Tibial artery (tissue), 4 donors: Measurements from ENCODE around the gene CD200.

Experiments
- DNase-seq, 2 donors: peaks; one replicate each; pipeline ENCODE4 v3.0.0-alpha.2; 2019
- H3K27ac ChIP-seq, 2 donors: fragments of 200-600 bp; sonication (generic) in 1 of 2; 1 replicate in 1 of 2; 2 replicates in 1 of 2; pipeline ENCODE4 v1.5.1; 2018 to 2019; ENCODE audit warnings: mild to moderate bottlenecking in 1 of 2
- H3K27me3 ChIP-seq, 2 donors: fragments of 200-600 bp; sonication (generic) in 1 of 2; one replicate each; pipeline versions ENCODE4 v1.5.1 to v1.6.0; 2016 to 2019
- H3K36me3 ChIP-seq, 3 donors: fragments of 200-600 bp; sonication (generic) in 2 of 3; one replicate each; pipeline ENCODE4 v1.5.1; 2016 to 2019; ENCODE audit warnings: mild to moderate bottlenecking in 2 of 3
- H3K4me1 ChIP-seq, 4 donors: fragments of 200-600 bp; sonication (generic) in 2 of 4; 1 replicate in 3 of 4; 2 replicates in 1 of 4; pipeline ENCODE4 v1.5.1; 2016 to 2019
- H3K4me3 ChIP-seq, 2 donors: fragments of 200-600 bp; sonication (generic) in 1 of 2; 1 replicate in 1 of 2; 2 replicates in 1 of 2; pipeline ENCODE4 v1.5.1; 2018 to 2019; ENCODE audit warnings: mild to moderate bottlenecking in 2 of 2
- H3K9me3 ChIP-seq, 3 donors: fragments of 200-600 bp; sonication (generic) in 1 of 3; one replicate each; pipeline ENCODE4 v1.5.1; 2016 to 2019
- intact Hi-C: fragments of 100-400 bp; cut with DNase I; formaldehyde crosslinking; loops from one replicate; pipeline ENCODE4 v1.15.0; 2023; ENCODE audit warnings: low total_unique reads
- TF ChIP-seq, protein P1 (sequence below), 2 experiments: fragments of 200-600 bp in 1 of 2; fragments of 450-650 bp in 1 of 2; IDR thresholded peaks; one replicate each; pipeline ENCODE4 v1.5.1; 2017 to 2019; ENCODE audit warnings: antibody characterized with exemption in 2 of 2, mild to moderate bottlenecking in 1 of 2, moderate library complexity in 1 of 2

The CD200 gene, protein sequence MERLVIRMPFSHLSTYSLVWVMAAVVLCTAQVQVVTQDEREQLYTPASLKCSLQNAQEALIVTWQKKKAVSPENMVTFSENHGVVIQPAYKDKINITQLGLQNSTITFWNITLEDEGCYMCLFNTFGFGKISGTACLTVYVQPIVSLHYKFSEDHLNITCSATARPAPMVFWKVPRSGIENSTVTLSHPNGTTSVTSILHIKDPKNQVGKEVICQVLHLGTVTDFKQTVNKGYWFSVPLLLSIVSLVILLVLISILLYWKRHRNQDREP

DNA sequence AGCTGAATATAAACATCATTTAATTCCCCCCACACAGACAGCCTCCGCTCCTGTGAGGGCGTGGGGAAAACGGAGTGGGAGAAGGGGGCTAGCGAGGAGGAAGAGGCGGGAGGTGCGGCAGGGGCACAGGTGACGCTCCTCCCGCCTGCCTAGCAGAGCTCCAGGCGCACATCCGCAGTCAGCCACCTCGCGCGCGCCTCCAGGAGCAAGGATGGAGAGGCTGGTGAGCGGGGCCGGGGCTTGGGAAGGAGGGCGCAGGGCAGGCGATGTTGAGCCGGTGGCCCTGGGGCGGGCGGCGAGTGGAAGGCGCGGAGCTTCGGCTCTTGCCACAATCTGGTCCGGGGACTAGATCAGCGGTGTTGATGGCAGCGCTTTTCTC is at the start of gene CD200:
Gene CD200 (plus strand): TSS at position 155 of the 379 bp plus-strand sequence. CDS start 57 bp downstream, at position 212.
- Histone ChIP-seq H3K27me3 (no peaks in the 10 kb centered on the region), H3K27ac (peak within 1 kb of the TSS; percentile 86 to 92), H3K4me3 (peak within 1 kb of the TSS; percentile 66 to 78), H3K9me3 (no peaks in the 10 kb centered on the region), H3K36me3 (no peaks in the 10 kb centered on the region), H3K4me1 (peaks cover 0 to 43% (median 8%) of the 10 kb centered on the region in 4 donors)
- intact Hi-C loops: loop anchor here (10.0 kb wide), 1 partner anchor 82 kb away; no protein-coding TSS in a partner anchor
- TF ChIP-seq, protein P1, sequence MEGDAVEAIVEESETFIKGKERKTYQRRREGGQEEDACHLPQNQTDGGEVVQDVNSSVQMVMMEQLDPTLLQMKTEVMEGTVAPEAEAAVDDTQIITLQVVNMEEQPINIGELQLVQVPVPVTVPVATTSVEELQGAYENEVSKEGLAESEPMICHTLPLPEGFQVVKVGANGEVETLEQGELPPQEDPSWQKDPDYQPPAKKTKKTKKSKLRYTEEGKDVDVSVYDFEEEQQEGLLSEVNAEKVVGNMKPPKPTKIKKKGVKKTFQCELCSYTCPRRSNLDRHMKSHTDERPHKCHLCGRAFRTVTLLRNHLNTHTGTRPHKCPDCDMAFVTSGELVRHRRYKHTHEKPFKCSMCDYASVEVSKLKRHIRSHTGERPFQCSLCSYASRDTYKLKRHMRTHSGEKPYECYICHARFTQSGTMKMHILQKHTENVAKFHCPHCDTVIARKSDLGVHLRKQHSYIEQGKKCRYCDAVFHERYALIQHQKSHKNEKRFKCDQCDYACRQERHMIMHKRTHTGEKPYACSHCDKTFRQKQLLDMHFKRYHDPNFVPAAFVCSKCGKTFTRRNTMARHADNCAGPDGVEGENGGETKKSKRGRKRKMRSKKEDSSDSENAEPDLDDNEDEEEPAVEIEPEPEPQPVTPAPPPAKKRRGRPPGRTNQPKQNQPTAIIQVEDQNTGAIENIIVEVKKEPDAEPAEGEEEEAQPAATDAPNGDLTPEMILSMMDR (IDR thresholded peaks at IDR 0.05): peak in 1 of 2 experiments; percentile 16
- peak; percentile 63 to 84 for DNase-seq

DNA sequence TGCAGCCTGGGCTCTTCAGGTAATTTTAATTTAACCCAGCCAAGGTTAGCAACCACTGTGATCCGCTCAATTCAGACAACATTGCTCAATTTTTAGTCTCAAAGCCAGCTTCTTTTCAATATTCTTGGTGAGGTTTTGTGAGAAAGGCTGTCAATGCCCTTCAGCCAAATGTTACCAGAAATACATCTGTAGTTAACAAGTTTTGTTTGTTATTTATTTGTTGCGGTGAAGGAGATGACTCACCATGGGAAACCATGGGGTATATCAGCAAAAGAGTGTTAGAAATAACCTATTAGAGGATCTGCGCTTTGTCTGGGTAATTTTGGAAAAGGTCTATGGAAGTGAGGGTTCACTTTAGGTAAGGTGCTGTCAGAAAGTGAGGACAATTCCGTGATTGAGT is 43.9 kb upstream of the CD200 start:
- TF ChIP-seq, protein P1 (IDR thresholded peaks at IDR 0.05): no peak
- no peak for DNase-seq
- H3K9me3 ChIP-seq: no peaks in the 10 kb centered on the region
- intact Hi-C loops: no loop called here
- no peak overlapping the region for H3K27ac ChIP-seq
- no peaks in the 10 kb centered on the region for H3K27me3 ChIP-seq
- no peaks in the 10 kb centered on the region for H3K36me3 ChIP-seq
- H3K4me1 ChIP-seq: no peaks in the 10 kb centered on the region
- H3K4me3 ChIP-seq: no peak overlapping the region

DNA sequence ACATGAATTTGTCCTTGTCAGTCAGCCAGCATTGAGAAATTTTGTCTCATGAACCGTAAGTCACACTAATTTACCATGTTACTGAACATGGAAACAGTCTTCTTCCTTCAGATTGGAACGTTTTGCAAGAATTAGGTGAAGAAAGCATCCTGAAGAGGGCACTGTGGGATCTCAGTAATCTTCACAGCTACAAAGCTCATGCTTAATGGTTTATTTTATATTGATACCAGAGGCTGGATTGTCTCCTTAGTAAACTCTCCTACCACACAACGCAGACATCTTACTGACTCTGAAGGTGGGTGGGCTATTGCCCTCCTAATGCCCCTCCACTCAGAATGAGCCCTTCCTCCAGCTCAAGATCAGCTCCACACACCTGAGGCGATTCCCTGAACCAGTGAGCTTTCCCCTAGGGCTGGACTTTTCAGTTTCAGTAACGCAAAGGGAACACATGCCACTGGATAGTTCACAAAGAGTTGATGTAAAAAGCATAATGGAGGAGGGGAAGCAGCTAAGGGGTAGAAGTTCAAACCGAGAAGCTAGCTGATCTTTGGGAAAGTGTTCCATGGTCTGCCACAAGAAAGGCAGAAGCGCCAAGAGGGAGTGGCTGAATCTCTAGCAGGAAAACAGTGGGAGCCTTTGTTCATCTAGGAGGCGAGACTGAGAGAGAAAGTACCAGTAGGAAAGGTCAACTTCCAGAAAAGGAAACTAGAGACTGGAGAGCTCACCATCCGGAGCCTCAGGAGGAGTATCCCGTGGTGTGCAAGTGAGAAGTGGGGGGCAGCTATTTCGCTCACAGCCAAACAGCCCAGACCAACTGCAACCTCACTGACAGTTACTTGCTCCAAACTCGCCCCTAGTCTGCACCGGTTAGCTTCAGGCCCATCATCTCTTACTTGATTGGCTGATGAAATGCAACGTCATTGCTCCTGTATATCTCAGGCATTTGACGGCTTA is 39.3 kb upstream of the CD200 start, which contains the start of gene SLC9C1:
Gene SLC9C1 (minus strand): TSS at position 849 of the 954 bp plus-strand sequence. CDS start 7,425 bp downstream, outside the sequence.
- Histone ChIP-seq H3K27me3 (no peaks in the 10 kb centered on the region), H3K4me1 (no peaks in the 10 kb centered on the region), H3K36me3 (no peaks in the 10 kb centered on the region), H3K9me3 (no peaks in the 10 kb centered on the region), H3K4me3 (peak within 1 kb of the TSS; percentile 45 to 53), H3K27ac (peak within 1 kb of the TSS; percentile 65 to 75)
- peak in 1 of 2 donors; percentile 27 for DNase-seq
- TF ChIP-seq, protein P1 (IDR thresholded peaks at IDR 0.05): peak; percentile 48 to 60
- intact Hi-C loops: loop anchor here (10.0 kb wide), 1 partner anchor 231 kb away; no protein-coding TSS in a partner anchor

DNA sequence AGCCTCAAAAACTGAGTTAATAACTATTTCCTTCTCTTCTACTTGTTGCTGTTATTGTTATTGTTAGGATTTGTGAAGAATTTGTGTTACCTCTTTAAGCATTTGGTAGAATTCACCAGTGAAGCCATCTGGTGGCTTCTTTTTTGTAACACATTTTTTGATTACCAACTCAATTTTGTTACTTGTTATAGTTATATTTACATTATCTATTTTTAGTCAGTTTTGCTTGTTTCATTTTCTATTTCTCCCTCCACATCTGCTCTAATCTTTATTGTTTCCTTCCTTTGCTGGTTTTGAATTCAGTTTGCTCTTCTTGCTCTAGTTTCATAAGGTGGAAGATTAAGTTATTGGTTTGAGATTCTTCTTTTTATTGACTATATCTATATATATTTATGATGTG is 35.2 kb upstream of the CD200 start:
- H3K27me3 ChIP-seq: no peaks in the 10 kb centered on the region
- H3K4me1 ChIP-seq: peaks cover 0 to 3% (median 0%) of the 10 kb centered on the region in 4 donors
- DNase-seq: no peak
- intact Hi-C loops: loop anchor here (10.0 kb wide), 1 partner anchor 227 kb away; no protein-coding TSS in a partner anchor
- TF ChIP-seq, protein P1 (IDR thresholded peaks at IDR 0.05): no peak
- no peaks in the 10 kb centered on the region for H3K9me3 ChIP-seq
- H3K4me3 ChIP-seq: no peak overlapping the region
- H3K27ac ChIP-seq: no peak overlapping the region
- no peaks in the 10 kb centered on the region for H3K36me3 ChIP-seq

DNA sequence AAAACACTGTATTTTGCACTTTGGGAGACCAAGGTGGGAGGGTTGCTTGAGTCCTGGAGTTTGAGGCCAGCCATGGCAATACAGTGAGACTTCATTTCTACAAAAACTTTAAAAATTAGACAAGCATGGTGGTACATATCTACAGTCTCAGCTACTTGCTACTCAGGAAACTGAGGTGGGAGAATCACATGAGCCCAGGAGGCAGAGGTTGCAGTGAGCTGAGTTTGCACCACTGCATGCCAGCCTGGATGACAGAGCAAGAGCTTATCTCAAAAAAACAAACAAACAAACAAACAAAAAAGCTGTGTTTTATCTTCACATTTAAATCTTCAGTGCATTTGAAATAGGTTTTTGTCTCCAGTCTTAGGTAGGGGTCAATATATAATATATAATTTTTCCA is 34.2 kb upstream of the CD200 start:
- no peak for DNase-seq
- intact Hi-C loops: loop anchor here (10.0 kb wide), 1 partner anchor 226 kb away; no protein-coding TSS in a partner anchor
- TF ChIP-seq, protein P1 (IDR thresholded peaks at IDR 0.05): no peak
- no peak overlapping the region for H3K27ac ChIP-seq
- no peaks in the 10 kb centered on the region for H3K9me3 ChIP-seq
- no peaks in the 10 kb centered on the region for H3K36me3 ChIP-seq
- no peak overlapping the region for H3K4me3 ChIP-seq
- H3K27me3 ChIP-seq: no peaks in the 10 kb centered on the region
- peaks cover 0 to 10% (median 3%) of the 10 kb centered on the region in 4 donors for H3K4me1 ChIP-seq
